NB4 (cell line): ENCODE measurements around the gene EIF4A3.

Experiments
- CTCF ChIP-seq: IDR thresholded peaks from one replicate; pipeline ENCODE4 v1.5.1; 2012; ENCODE audit warnings: low read depth, low read length
- MAX ChIP-seq: IDR thresholded peaks from 2 replicates; pipeline ENCODE4 v1.6.1; 2011; ENCODE audit warnings: low read depth, low read length
- POLR2A ChIP-seq: IDR thresholded peaks from 2 replicates; pipeline ENCODE4 v1.6.1; 2011; ENCODE audit warnings: mild to moderate bottlenecking; ENCODE audit not compliant: insufficient read length; ENCODE audit errors: extremely low read depth

DNA sequence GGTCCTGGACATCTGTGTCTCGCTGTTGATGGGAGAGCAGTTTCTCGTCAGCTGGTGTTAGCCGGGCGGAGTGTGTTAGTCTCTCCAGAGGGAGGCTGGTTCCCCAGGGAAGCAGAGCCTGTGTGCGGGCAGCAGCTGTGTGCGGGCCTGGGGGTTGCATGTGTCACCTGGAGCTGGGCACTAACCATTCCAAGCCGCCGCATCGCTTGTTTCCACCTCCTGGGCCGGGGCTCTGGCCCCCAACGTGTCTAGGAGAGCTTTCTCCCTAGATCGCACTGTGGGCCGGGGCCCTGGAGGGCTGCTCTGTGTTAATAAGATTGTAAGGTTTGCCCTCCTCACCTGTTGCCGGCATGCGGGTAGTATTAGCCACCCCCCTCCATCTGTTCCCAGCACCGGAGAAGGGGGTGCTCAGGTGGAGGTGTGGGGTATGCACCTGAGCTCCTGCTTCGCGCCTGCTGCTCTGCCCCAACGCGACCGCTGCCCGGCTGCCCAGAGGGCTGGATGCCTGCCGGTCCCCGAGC, 27.6 kb downstream of the EIF4A3 start:
- TF ChIP-seq CTCF (no peak), POLR2A (no peak), MAX (no peak)
